ENCODE data around the gene WNT3A. TPM values are rescaled to one million over a fixed set of nuclear protein-coding genes. Genes with fewer than 3 reads are reported as not detected.
A peak's percentile ranks its signal among the peaks of the same experiment; 100 is the strongest.

WNT3A gene
- total RNA-seq, 2 experiments from 2014 or later, result not detected

DNA sequence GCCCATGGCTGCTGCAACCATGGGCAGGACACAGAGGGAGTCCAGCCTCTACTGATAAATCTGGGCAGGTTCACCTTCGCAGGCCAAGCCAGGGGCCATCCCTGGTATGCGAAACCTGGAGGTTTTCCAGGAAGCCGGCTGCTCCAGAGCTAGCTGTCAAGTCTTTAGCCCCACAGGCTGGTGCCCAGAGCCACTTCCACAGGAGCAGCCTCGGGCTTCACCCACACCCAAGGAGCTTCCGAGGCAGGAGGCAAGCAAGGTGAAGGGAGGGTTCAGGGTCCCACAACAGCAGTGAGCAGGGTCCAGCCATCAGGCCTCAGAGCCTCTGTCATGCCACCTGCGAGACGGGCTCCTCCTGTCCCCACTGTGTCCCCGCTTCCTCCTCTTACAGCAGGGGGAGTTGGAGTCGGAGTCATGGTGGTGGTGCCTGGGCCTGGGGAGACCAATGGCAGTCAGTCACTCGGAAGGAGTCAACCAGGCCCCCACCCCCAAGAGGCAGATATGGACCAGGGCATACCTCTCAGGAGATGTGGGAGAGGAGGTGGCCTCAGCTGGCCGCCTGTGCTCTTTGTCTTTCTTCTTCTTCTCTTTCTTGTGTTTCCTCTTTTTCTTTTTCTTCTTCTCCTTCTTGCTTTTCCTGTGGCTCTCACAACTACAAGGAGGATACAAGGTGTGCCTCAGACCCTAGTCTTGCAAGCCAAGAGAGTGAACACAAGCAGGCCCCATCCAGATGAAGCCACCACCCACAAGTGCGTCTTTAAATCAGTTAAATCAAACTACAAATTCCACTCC, 94.2 kb downstream of the WNT3A start:
- Mint-ChIP-seq H3K36me3 (ENCODE audit: low read depth) (peaks cover 38% of the 10 kb centered on the region), H3K27ac (peak overlapping the region; percentile 81), H3K4me3 (peak overlapping the region; percentile 85), H3K9me3 (no peaks in the 10 kb centered on the region), H3K27me3 (no peaks in the 10 kb centered on the region), H3K4me1 (peaks cover 31% of the 10 kb centered on the region)
- POLR2A ChIA-PET, result interaction anchor here (1.2 to 2.0 kb wide), 5 partner anchors 9 to 18 kb away, joined by 3 to 29 read pairs (median 7); partner anchors contain the start of gene ARF1
- peak; percentile 17 for DNase-seq
- CTCF ChIA-PET, result no interaction called here

DNA sequence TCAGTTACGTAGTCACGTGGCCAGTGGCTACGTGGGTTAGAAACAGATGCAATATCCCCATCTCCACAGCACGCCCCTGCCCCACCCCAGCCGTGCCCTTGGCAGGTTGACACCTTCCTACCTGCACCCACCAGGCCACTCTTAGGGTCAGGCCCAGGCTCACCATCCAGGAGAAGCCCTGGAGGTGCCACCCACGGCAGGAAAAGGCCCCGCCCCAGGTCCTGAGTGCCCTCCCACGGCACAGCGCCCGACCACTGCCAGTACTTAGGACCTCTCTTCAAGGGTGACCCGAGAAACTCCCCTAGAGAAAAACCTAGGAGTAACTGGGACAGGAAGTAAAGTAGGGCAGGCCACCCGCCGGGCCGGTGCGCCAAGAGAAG, 94.8 kb downstream of the WNT3A start:
- CTCF ChIA-PET, result interaction anchor here (0.9 kb wide), 1 partner anchor 102 kb away, joined by 5 read pairs; no protein-coding TSS in a partner anchor
- Mint-ChIP-seq H3K27ac (peak overlapping the region; percentile 81), H3K9me3 (no peaks in the 10 kb centered on the region), H3K36me3 (ENCODE audit: low read depth) (peaks cover 38% of the 10 kb centered on the region), H3K4me1 (peaks cover 33% of the 10 kb centered on the region), H3K27me3 (no peaks in the 10 kb centered on the region), H3K4me3 (peak overlapping the region; percentile 85)
- POLR2A ChIA-PET, result interaction anchor here (1.0 to 2.0 kb wide), 5 partner anchors 9 to 19 kb away, joined by 3 to 29 read pairs (median 4); partner anchors contain the start of gene ARF1
- no peak for DNase-seq

DNA sequence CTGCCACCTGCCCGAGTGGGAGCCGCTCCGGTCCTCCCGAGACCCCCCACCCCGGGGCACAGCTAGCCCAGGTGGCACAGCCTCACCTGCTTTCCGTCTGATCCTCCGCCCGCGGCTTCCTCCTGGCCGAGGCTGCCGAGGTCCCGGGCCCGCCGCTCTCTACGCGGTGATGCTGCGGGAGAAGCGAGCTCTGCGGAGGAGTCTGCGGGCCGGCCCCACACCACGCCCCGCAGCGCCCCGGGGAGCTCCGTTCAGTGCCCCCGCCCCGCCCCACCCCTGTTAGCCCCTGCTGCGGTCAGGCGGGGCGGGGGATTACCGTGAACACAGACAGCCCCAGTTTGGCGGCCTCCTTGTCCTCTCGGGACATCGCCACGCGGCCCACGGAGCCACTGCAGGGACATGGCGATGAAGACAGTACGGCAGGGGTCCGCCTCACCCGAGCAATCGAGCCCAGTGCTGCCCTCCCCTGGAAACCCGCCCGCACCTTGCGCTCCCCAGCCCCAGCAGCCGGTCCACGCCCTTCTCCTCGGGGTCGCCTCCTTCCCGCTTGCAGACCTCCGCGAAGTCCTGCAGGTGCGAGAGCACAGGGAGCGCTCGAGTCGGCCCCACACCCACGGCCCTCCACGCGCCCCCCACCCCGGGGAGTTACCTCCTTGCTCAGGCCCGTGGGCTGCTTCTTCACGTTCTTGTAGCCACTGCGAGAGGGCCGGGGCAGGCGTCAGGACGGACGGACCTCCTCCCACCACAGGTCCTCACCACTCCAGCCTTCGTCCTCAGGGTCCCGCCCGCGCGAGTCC, 95.4 kb downstream of the WNT3A start:
- peaks cover 37% of the 10 kb centered on the region for H3K4me1 Mint-ChIP-seq
- peak overlapping the region; percentile 85 for H3K4me3 Mint-ChIP-seq
- H3K36me3 Mint-ChIP-seq (ENCODE audit: low read depth), result peaks cover 37% of the 10 kb centered on the region
- DNase-seq, result peak; percentile 63
- ChIA-PET POLR2A (interaction anchor here (1.0 to 1.9 kb wide), 4 partner anchors 10 to 19 kb away, joined by 3 to 29 read pairs (median 4); partner anchors contain the start of gene ARF1), CTCF (interaction anchor here (0.9 kb wide), 1 partner anchor 103 kb away, joined by 5 read pairs; no protein-coding TSS in a partner anchor)
- no peaks in the 10 kb centered on the region for H3K9me3 Mint-ChIP-seq
- H3K27ac Mint-ChIP-seq, result peak overlapping the region; percentile 71
- no peaks in the 10 kb centered on the region for H3K27me3 Mint-ChIP-seq

- Mint-ChIP-seq H3K36me3 (ENCODE audit: low read depth) (peaks cover 29% of the 10 kb centered on the region), H3K9me3 (no peaks in the 10 kb centered on the region), H3K4me3 (peak within 1 kb of the TSS; percentile 85), H3K27me3 (no peaks in the 10 kb centered on the region), H3K4me1 (peaks cover 42% of the 10 kb centered on the region), H3K27ac (peak within 1 kb of the TSS; percentile 86)
- ChIA-PET POLR2A (interaction anchor here (1.0 to 1.6 kb wide), 6 partner anchors 11 to 354 kb away, joined by 3 to 13 read pairs (median 4); partner anchors contain the start of genes ARF1, GUK1 and IBA57), CTCF (interaction anchor here (1.3 kb wide), 1 partner anchor 345 kb away, joined by 3 read pairs; no protein-coding TSS in a partner anchor)
- peak; percentile 96 for DNase-seq
Observed at GRCh38 chr1:228102791-228103620, 96.2 kb downstream of the WNT3A start, which contains the start of gene C1orf35. TSS of gene C1orf35 (minus strand) at chr1:228103325. CDS start at chr1:228103227, 98 bp downstream.

DNA sequence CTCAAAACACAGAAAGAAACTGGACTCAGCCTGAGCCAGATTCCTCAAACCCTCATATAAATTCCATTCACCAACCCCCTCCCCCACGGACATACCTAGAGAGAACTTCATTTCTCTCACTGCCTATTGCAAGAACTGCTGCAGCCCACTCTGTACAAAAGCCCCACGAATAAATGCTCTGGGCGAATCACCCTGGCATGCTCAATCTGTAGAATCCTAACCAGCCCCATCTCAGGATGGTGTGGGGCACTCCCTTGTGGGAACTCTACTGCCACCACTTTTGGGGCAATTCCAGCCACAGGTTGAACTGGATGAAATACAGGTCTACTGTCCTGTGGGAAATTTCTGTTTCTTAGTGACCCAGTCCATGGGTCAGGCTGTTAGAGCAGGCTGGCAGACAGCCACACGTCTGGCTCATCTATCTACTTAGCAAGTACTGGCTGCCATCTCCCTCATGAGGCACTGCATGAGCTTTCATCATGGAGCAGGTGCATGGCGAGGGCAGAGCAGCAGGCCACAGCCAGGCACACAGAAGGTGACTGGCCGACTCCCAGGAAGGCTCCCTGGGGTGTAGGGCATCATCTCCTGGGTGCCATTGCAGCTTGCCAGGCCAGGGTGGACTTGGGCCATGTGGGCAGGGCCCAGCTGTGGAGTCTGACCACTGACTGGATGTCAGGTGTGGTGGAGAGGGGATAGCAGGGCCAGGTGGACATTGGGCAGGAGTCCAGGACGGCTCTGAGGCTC, 97.9 kb downstream of the WNT3A start:
- Mint-ChIP-seq H3K27ac (peak overlapping the region; percentile 70), H3K4me1 (peaks cover 56% of the 10 kb centered on the region), H3K27me3 (no peaks in the 10 kb centered on the region), H3K4me3 (peak overlapping the region; percentile 85), H3K9me3 (no peaks in the 10 kb centered on the region), H3K36me3 (ENCODE audit: low read depth) (peaks cover 17% of the 10 kb centered on the region)
- DNase-seq, result no peak
- ChIA-PET POLR2A (interaction anchor here (1.0 to 1.8 kb wide), 5 partner anchors 13 to 62 kb away, joined by 3 to 11 read pairs (median 4); partner anchors contain the start of genes GUK1 and IBA57), CTCF (no interaction called here)

- CTCF ChIA-PET, result interaction anchor here (1.8 kb wide), 1 partner anchor 60 kb away, joined by 5 read pairs; the partner anchor contains the start of gene IBA57
- no peak overlapping the region for H3K4me3 Mint-ChIP-seq
Observed at GRCh38 chr1:228105270-228105995, 98.6 kb downstream of the WNT3A start.

GRCh38 chr1:228105996-228106799, 99.4 kb downstream of the WNT3A start:
- ChIA-PET POLR2A (interaction anchor here (0.8 to 1.8 kb wide), 7 partner anchors 15 to 381 kb away, joined by 3 to 11 read pairs (median 4); partner anchors contain the start of genes ARF1, IBA57 and RNF187), CTCF (interaction anchor here (0.8 to 1.8 kb wide), 3 partner anchors 25 to 59 kb away, joined by 4 to 5 read pairs (median 5); partner anchors contain the start of gene IBA57)
- Mint-ChIP-seq H3K36me3 (ENCODE audit: low read depth) (peaks cover 17% of the 10 kb centered on the region), H3K9me3 (no peaks in the 10 kb centered on the region), H3K4me1 (peaks cover 58% of the 10 kb centered on the region), H3K27ac (no peak overlapping the region), H3K4me3 (peak overlapping the region; percentile 54), H3K27me3 (no peaks in the 10 kb centered on the region)
- no peak for DNase-seq

More at GRCh38 chr1:228105270-228105995, 98.6 kb downstream of the WNT3A start:
- Mint-ChIP-seq H3K36me3 (ENCODE audit: low read depth) (peaks cover 17% of the 10 kb centered on the region), H3K27ac (no peak overlapping the region), H3K4me1 (peaks cover 62% of the 10 kb centered on the region), H3K27me3 (no peaks in the 10 kb centered on the region), H3K9me3 (no peaks in the 10 kb centered on the region)
- POLR2A ChIA-PET, result interaction anchor here (1.0 to 1.8 kb wide), 3 partner anchors 15 to 61 kb away, joined by 3 to 11 read pairs (median 7); partner anchors contain the start of genes ARF1 and IBA57
- no peak for DNase-seq

- CTCF ChIA-PET, result interaction anchor here (0.8 to 1.8 kb wide), 3 partner anchors 25 to 59 kb away, joined by 4 to 5 read pairs (median 5); partner anchors contain the start of gene IBA57
- Mint-ChIP-seq H3K4me1 (peaks cover 53% of the 10 kb centered on the region), H3K36me3 (ENCODE audit: low read depth) (peaks cover 17% of the 10 kb centered on the region), H3K27me3 (no peaks in the 10 kb centered on the region), H3K4me3 (peak overlapping the region; percentile 54), H3K27ac (no peak overlapping the region), H3K9me3 (no peaks in the 10 kb centered on the region)
- no peak for DNase-seq
- POLR2A ChIA-PET, result interaction anchor here (0.8 to 1.8 kb wide), 6 partner anchors 19 to 380 kb away, joined by 3 to 11 read pairs (median 4); partner anchors contain the start of genes ARF1, IBA57 and RNF187
Observed at GRCh38 chr1:228106800-228107054, 99.9 kb downstream of the WNT3A start.

DNA sequence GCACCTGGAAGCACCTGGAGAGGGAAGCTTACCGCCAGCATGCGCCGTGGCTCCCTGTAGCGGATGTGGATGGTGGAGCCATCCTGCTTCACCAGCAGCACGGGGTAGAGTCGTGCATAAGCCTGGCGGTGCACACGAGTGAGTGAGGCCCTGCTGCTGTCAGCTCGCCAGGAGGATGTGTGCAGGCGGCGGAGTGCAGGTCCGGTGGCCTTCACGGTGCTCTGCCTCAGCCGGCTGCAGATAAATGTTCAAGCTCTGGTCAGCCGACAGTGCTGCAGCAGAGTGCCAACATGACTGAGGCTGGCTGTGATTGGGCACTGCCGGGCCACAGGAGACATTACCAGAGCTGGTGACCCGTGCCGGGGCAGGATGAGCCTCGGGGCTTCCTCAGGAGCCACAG, 100.8 kb downstream of the WNT3A start:
- ChIA-PET CTCF (no interaction called here), POLR2A (interaction anchor here (4.6 kb wide), 1 partner anchor 25 kb away, joined by 39 read pairs; the partner anchor contains the start of gene ARF1)
- no peak for DNase-seq
- Mint-ChIP-seq H3K27me3 (no peaks in the 10 kb centered on the region), H3K4me3 (peak overlapping the region; percentile 87), H3K4me1 (peaks cover 56% of the 10 kb centered on the region), H3K27ac (peak overlapping the region; percentile 79), H3K9me3 (no peaks in the 10 kb centered on the region), H3K36me3 (ENCODE audit: low read depth) (peaks cover 17% of the 10 kb centered on the region)

- H3K27ac Mint-ChIP-seq, result peak overlapping the region; percentile 79
- POLR2A ChIA-PET, result interaction anchor here (0.7 to 4.6 kb wide), 3 partner anchors 9 to 25 kb away, joined by 4 to 39 read pairs (median 4); partner anchors contain the start of gene ARF1
- H3K36me3 Mint-ChIP-seq (ENCODE audit: low read depth), result peaks cover 15% of the 10 kb centered on the region
- CTCF ChIA-PET, result no interaction called here
- DNase-seq, result no peak
- H3K4me3 Mint-ChIP-seq, result peak overlapping the region; percentile 87
- no peaks in the 10 kb centered on the region for H3K9me3 Mint-ChIP-seq
- peaks cover 54% of the 10 kb centered on the region for H3K4me1 Mint-ChIP-seq
- no peaks in the 10 kb centered on the region for H3K27me3 Mint-ChIP-seq
Observed at GRCh38 chr1:228108055-228108690, 101.4 kb downstream of the WNT3A start.

All from activated CD4-positive, alpha-beta memory T cell treated with anti-CD3 and anti-CD28 coated beads, Interleukin-2, amount 10 ng/mL, durations not matched to agents 7 days and 5 days (primary cell).